Lower lobe of right lung (tissue), 2 donors: ENCODE results near the gene GCH1. TPM values are rescaled to one million over a fixed set of nuclear protein-coding genes. Genes with fewer than 3 reads are reported as not detected.

Source experiments
- ATAC-seq, 2 donors: fragments of 200-7000 bp; cut with Tn5 transposase; one replicate each; pipeline ENCODE4 v1.9.1; 2020 to 2022; ENCODE audit warnings: mild to moderate bottlenecking in 2 of 2, moderate library complexity in 2 of 2
- DNase-seq: peaks from one replicate; pipeline ENCODE4 v3.0.0-alpha.2; 2020
- H3K27ac ChIP-seq: fragments of 200-600 bp; one replicate; pipeline ENCODE4 v1.8.0; 2022
- H3K27me3 ChIP-seq: fragments of 200-600 bp; one replicate; pipeline ENCODE4 v1.8.0; 2022; ENCODE audit warnings: low read depth
- H3K36me3 ChIP-seq: fragments of 200-600 bp; one replicate; pipeline ENCODE4 v1.8.0; 2022; ENCODE audit warnings: mild to moderate bottlenecking
- H3K4me1 ChIP-seq: fragments of 200-600 bp; one replicate; pipeline ENCODE4 v1.8.0; 2022
- H3K4me3 ChIP-seq: fragments of 200-600 bp; one replicate; pipeline ENCODE4 v1.8.0; 2022; ENCODE audit warnings: mild to moderate bottlenecking
- H3K9me3 ChIP-seq: fragments of 200-600 bp; one replicate; pipeline ENCODE4 v1.8.0; 2022
- CTCF ChIP-seq: fragments of 200-600 bp; IDR thresholded peaks from one replicate; pipeline ENCODE4 v1.8.0; 2022; ENCODE audit warnings: antibody characterized with exemption, mild to moderate bottlenecking
- intact Hi-C: fragments of 100-400 bp; cut with DNase I; formaldehyde crosslinking; loops from one replicate; pipeline ENCODE4 v1.11.0; 2022
- total RNA-seq: library from RNA; stranded (reverse); fragmentation: NEBNext Ultra II Directional; extraction: Animal tissue kit (Norgen Biotek cat#: 25700); gene quantifications from one replicate; pipeline ENCODE4 v1.2.1, GENCODE V29; 2021
- donor health status: DM: no; HTN: yes; CAD: no; lungs with severe emphysema.

GCH1 gene
- total RNA-seq, 1 donor from 2014 or later, result 12.7 TPM

DNA sequence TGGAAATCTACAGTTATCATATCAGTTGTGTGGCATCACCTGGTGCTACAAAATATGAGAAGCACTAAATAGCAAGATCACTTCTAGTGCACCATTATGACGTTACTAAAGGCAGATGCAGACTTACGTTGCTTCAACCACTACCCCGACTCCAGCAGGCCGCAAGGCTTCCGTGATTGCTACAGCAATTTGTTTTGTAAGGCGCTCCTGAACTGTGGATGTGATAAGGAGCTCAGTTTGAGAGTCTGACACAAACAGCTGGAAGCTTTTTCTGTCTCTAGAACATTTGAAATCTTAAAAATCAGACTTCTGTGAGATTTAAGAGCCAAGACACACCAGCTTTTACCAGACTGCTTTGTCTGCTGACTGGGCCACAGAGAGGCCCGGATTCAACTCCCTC lies 57.0 kb downstream of the GCH1 start:
- H3K36me3 ChIP-seq, result no peaks in the 10 kb centered on the region
- H3K27me3 ChIP-seq, result no peaks in the 10 kb centered on the region
- H3K4me1 ChIP-seq, result no peaks in the 10 kb centered on the region
- intact Hi-C loops, result no loop called here
- TF ChIP-seq CTCF, result no peak
- ATAC-seq (no peak), DNase-seq (no peak)
- no peaks in the 10 kb centered on the region for H3K9me3 ChIP-seq
- H3K27ac ChIP-seq, result no peak overlapping the region
- no peak overlapping the region for H3K4me3 ChIP-seq

DNA sequence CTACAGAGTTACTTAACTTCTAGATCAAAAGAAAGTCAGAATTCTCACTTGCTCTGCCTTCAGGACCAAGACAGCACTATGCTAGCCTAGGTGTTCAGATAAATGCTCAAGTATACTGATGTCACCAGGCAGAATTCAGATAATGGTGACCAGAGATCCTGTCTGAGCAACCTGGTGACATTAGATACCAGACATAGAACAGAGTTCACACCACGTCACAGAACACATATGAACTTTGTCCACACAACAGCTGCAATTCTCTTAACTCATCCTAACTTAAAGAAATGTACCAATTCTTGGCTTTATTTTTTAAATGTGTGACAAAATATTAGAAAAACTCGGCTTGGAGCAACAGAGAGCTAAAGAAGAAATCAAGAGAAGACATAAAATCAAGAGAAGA lies 58.1 kb downstream of the GCH1 start:
- no peak for DNase-seq
- no peak for TF ChIP-seq CTCF
- Histone ChIP-seq H3K27ac (no peak overlapping the region), H3K9me3 (no peaks in the 10 kb centered on the region), H3K4me3 (no peak overlapping the region), H3K36me3 (no peaks in the 10 kb centered on the region), H3K4me1 (peaks cover 4% of the 10 kb centered on the region), H3K27me3 (no peaks in the 10 kb centered on the region)
- no peak for ATAC-seq
- intact Hi-C loops, result no loop called here

- H3K36me3 ChIP-seq, result no peaks in the 10 kb centered on the region
- intact Hi-C loops, result no loop called here
- no peak overlapping the region for H3K27ac ChIP-seq
- H3K9me3 ChIP-seq, result no peaks in the 10 kb centered on the region
- H3K4me1 ChIP-seq, result peaks cover 4% of the 10 kb centered on the region
- DNase-seq (no peak), ATAC-seq (no peak)
- TF ChIP-seq CTCF, result no peak
- H3K27me3 ChIP-seq, result no peaks in the 10 kb centered on the region
- no peak overlapping the region for H3K4me3 ChIP-seq
Observed at GRCh38 chr14:54840798-54841197, 61.8 kb downstream of the GCH1 start.

DNA sequence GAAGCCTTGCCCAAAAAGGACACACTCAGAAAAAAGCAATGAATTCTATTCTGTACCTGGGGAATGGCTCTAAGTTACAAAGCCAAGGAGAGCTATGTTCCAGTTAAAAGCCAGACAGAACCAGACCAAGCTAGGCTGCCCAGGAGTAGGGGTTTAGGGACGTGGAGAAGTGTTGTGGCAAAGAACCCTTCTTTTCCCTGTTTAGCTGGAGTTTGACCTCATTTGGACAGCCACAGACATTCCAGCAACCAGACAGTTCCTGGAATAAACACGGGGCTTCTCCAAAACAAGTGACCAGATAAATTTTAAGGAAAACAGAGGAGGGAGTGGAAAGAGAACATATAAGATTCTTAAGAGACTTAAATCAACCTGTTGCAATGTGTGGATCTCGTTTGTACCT lies 62.3 kb downstream of the GCH1 start:
- H3K27ac ChIP-seq, result no peak overlapping the region
- no peaks in the 10 kb centered on the region for H3K27me3 ChIP-seq
- H3K4me1 ChIP-seq, result peaks cover 4% of the 10 kb centered on the region
- intact Hi-C loops, result no loop called here
- ATAC-seq, result no peak
- no peak overlapping the region for H3K4me3 ChIP-seq
- no peak for DNase-seq
- no peaks in the 10 kb centered on the region for H3K9me3 ChIP-seq
- no peaks in the 10 kb centered on the region for H3K36me3 ChIP-seq
- TF ChIP-seq CTCF, result no peak

DNA sequence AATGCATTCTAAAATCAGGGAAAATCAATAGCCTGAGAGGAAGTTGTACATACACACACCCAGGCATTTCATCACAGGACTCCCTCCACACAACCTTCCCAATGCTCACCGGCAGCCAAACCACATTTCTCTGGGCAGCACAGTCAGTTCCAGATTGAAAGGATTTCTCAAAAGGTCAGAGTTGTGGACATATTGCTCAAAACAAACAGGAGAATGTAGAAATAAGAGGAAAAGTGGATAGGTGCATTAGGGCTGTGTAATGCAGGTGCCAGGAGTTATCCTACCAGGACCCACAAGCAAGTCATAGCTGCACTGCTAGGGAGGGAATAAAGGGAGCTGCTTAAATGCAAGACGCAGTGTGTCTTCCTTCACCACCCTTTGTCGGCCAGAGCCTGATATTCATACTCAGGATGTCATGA lies 62.9 kb downstream of the GCH1 start:
- ATAC-seq (peak; percentile 86 to 89), DNase-seq (no peak)
- intact Hi-C loops, result no loop called here
- no peak overlapping the region for H3K4me3 ChIP-seq
- H3K36me3 ChIP-seq, result no peaks in the 10 kb centered on the region
- no peaks in the 10 kb centered on the region for H3K9me3 ChIP-seq
- no peaks in the 10 kb centered on the region for H3K27me3 ChIP-seq
- TF ChIP-seq CTCF, result no peak
- peaks cover 4% of the 10 kb centered on the region for H3K4me1 ChIP-seq
- H3K27ac ChIP-seq, result no peak overlapping the region
